Common myeloid progenitor, CD34-positive (primary cell): Measurements from ENCODE around the gene TNFSF12.

ENCODE experiments used
- CTCF ChIA-PET: fragments of 350-600 bp; sonication (Branson Sonifier 250); formaldehyde crosslinking; loops from one replicate; lab custom pipeline; 2021; ENCODE audit warnings: antibody characterized with exemption; lab: Charles Lee
- POLR2A ChIA-PET: fragments of 350-600 bp; sonication (Branson Sonifier 250); formaldehyde crosslinking; loops from one replicate; lab custom pipeline; 2021; ENCODE audit warnings: antibody characterized with exemption; lab: Charles Lee
- DNase-seq, 3 donors: peaks; one replicate each; pipeline versions ENCODE4 v3.0.0 to v3.0.0-alpha.2; 2013
- H3K27ac ChIP-seq, 2 experiments: 1 replicate in 1 of 2; 2 replicates in 1 of 2; pipeline ENCODE4 v1.7.0; 2013; ENCODE audit warnings: inconsistent platforms in 2 of 2, low read length in 2 of 2, mild to moderate bottlenecking in 2 of 2, low read depth in 1 of 2, moderate library complexity in 1 of 2; ENCODE audit not compliant: severe bottlenecking in 2 of 2, insufficient read depth in 1 of 2, poor library complexity in 1 of 2
- H3K27me3 ChIP-seq, 5 experiments: replicated peaks in 2 of 5; 1 replicate in 3 of 5; 2 replicates in 2 of 5; pipeline versions ENCODE4 v1.6.1 to v1.7.0; 2013; ENCODE audit warnings: low read length in 4 of 5, mild to moderate bottlenecking in 2 of 5, moderate library complexity in 2 of 5, inconsistent platforms in 1 of 5; ENCODE audit not compliant: insufficient read depth in 5 of 5, control insufficient read depth in 4 of 5
- H3K36me3 ChIP-seq, 4 experiments: 1 replicate in 2 of 4; 2 replicates in 2 of 4; pipeline versions ENCODE4 v1.6.1 to v1.7.0; 2013; ENCODE audit warnings: low read length in 3 of 4, control low read depth in 1 of 4, mild to moderate bottlenecking in 1 of 4; ENCODE audit not compliant: control insufficient read depth in 4 of 4, insufficient read depth in 4 of 4
- H3K4me1 ChIP-seq, 4 experiments: 1 replicate in 3 of 4; 2 replicates in 1 of 4; pipeline versions ENCODE4 v1.6.1 to v1.7.1; 2013; ENCODE audit warnings: low read length in 3 of 4, mild to moderate bottlenecking in 3 of 4, control low read depth in 1 of 4, inconsistent platforms in 1 of 4, moderate library complexity in 1 of 4; ENCODE audit not compliant: control insufficient read depth in 4 of 4, insufficient read depth in 4 of 4; ENCODE audit errors: control extremely low read depth in 1 of 4
- H3K4me3 ChIP-seq, 7 experiments: 1 replicate in 4 of 7; 2 replicates in 3 of 7; pipeline versions ENCODE4 v1.5.1 to v1.7.0; 2013; ENCODE audit warnings: mild to moderate bottlenecking in 7 of 7, low read length in 6 of 7, moderate library complexity in 6 of 7, inconsistent platforms in 2 of 7, low read depth in 2 of 7, control low read depth in 1 of 7; ENCODE audit not compliant: insufficient read depth in 4 of 7, control insufficient read depth in 1 of 7; ENCODE audit errors: extremely low read depth in 1 of 7
- H3K9me3 ChIP-seq, 5 experiments: 1 replicate in 4 of 5; 2 replicates in 1 of 5; pipeline versions ENCODE4 v1.6.1 to v1.7.1; 2013; ENCODE audit warnings: low read length in 4 of 5, mild to moderate bottlenecking in 2 of 5, inconsistent platforms in 1 of 5, low read depth in 1 of 5, moderate library complexity in 1 of 5; ENCODE audit not compliant: control insufficient read depth in 4 of 5, insufficient read depth in 2 of 5; ENCODE audit errors: control extremely low read depth in 1 of 5
- WGBS: methylation state at CpG from one replicate; pipeline ENCODE4 v1.1.5; 2013; ENCODE audit not compliant: insufficient coverage; 5-methylcytosine and 5-hydroxymethylcytosine counted together

TNFSF12 gene

GRCh38 chr17:7606280-7606679 is 57.4 kb downstream of the TNFSF12 start:
- DNase-seq = no peak
- POLR2A ChIA-PET = no interaction called here
- Histone ChIP-seq H3K4me1 (no peaks in the 10 kb centered on the region), H3K36me3 (peaks cover 12 to 53% (median 30%) of the 10 kb centered on the region in 4 experiments), H3K4me3 (no peak overlapping the region), H3K27ac (no peak overlapping the region), H3K9me3 (no peaks in the 10 kb centered on the region), H3K27me3 (no peaks in the 10 kb centered on the region)
- CTCF ChIA-PET = interaction anchor here (1.3 to 1.4 kb wide), 2 partner anchors 12 to 17 kb away, joined by 3 to 7 read pairs; no protein-coding TSS in a partner anchor
- WGBS = 100% methylated on average over 3 of the region's 4 CpGs
